HepG2 (cell line): ENCODE measurements around the gene TAOK3. TPM values are rescaled to one million over a fixed set of nuclear protein-coding genes. Genes with fewer than 3 reads are reported as not detected.

ENCODE experiments used
- ASH2L ChIP-seq: fragments of 300-600, 200-600 bp; sonication (generic); IDR thresholded peaks from 2 replicates; pipeline ENCODE4 v1.7.0; 2017; ENCODE audit warnings: low read depth, mild to moderate bottlenecking, moderate library complexity, mixed read lengths, low read length; ENCODE audit not compliant: insufficient read length
- RBAK ChIP-seq: sonication (generic); formaldehyde crosslinking; IDR thresholded peaks from 2 replicates; pipeline ENCODE4 v1.5.1; 2020; ENCODE audit warnings: mild to moderate bottlenecking, missing genetic modification reagents
- SALL2 ChIP-seq: sonication (generic); formaldehyde crosslinking; IDR thresholded peaks from 2 replicates; pipeline ENCODE4 v1.8.1; 2023; ENCODE audit warnings: mild to moderate bottlenecking, missing genetic modification reagents, inconsistent platforms
- SP5 ChIP-seq: IDR thresholded peaks from 2 replicates; pipeline ENCODE4 v1.6.1; 2016; ENCODE audit warnings: low read depth, borderline replicate concordance
- SRF ChIP-seq: IDR thresholded peaks from 2 replicates; pipeline ENCODE4 v1.6.1; 2011; ENCODE audit warnings: mild to moderate bottlenecking, low read depth, low read length, moderate library complexity
- U2AF2 ChIP-seq: fragments of 200-400 bp; formaldehyde crosslinking; IDR thresholded peaks from 2 replicates; pipeline ENCODE4 v1.6.1; 2017; ENCODE audit warnings: low read depth, mild to moderate bottlenecking, low read length
- XBP1 ChIP-seq: sonication (generic); formaldehyde crosslinking; IDR thresholded peaks from 2 replicates; pipeline ENCODE4 v1.5.0; 2020; ENCODE audit warnings: missing genetic modification reagents
- ZC3H13 ChIP-seq: sonication (generic); formaldehyde crosslinking; IDR thresholded peaks from 2 replicates; pipeline ENCODE4 v1.8.1; 2023; ENCODE audit warnings: mild to moderate bottlenecking, missing genetic modification reagents, moderate library complexity
- ZNF530 ChIP-seq: sonication (generic); formaldehyde crosslinking; IDR thresholded peaks from 2 replicates; pipeline ENCODE4 v1.5.0; 2020; ENCODE audit warnings: low read depth, mild to moderate bottlenecking, missing genetic modification reagents
- ZNF543 ChIP-seq: sonication (generic); formaldehyde crosslinking; IDR thresholded peaks from 2 replicates; pipeline ENCODE4 v1.4.0; 2020; ENCODE audit warnings: mild to moderate bottlenecking, missing genetic modification reagents
- ZNF670 ChIP-seq: sonication (generic); formaldehyde crosslinking; IDR thresholded peaks from 2 replicates; pipeline ENCODE4 v1.8.0; 2022; ENCODE audit warnings: mild to moderate bottlenecking, missing genetic modification reagents, borderline replicate concordance
- polyA plus RNA-seq, 8 experiments: library from polyadenylated mRNA; depleted of rRNA in 3 of 8; stranded (reverse) in 7 of 8; unstranded in 1 of 8; fragments of >200 nt; fragmentation: Illumina TruSeq in 4 of 8; extraction: Trizol in 4 of 8; gene quantifications; 2 replicates each; pipeline versions ENCODE4 v1.2.1 to v1.2.3, GENCODE V29; 2011 to 2016; ENCODE audit warnings: low read depth in 4 of 8, missing spikeins in 1 of 8, mixed read lengths in 1 of 8; ENCODE audit not compliant: insufficient read depth in 1 of 8
- total RNA-seq, 5 experiments: library from RNA; depleted of rRNA; stranded (reverse); fragments of >200 nt; fragmentation: Illumina TruSeq; extraction: Trizol; gene quantifications; 2 replicates each; pipeline ENCODE4 v1.2.3, GENCODE V29; 2016; ENCODE audit warnings: low read depth in 1 of 5
- TF ChIP-seq, protein P1 (sequence below): sonication (generic); formaldehyde crosslinking; IDR thresholded peaks from 2 replicates; pipeline ENCODE4 v1.5.0; 2020; ENCODE audit warnings: mild to moderate bottlenecking, missing genetic modification reagents, moderate library complexity
- TF ChIP-seq, protein P2 (sequence below): sonication (generic); formaldehyde crosslinking; IDR thresholded peaks from 2 replicates; pipeline ENCODE4 v1.4.0; 2020; ENCODE audit warnings: mild to moderate bottlenecking, missing genetic modification reagents
- TF ChIP-seq, protein P3 (sequence below): sonication (generic); formaldehyde crosslinking; conservative IDR thresholded peaks from 2 replicates; pipeline ENCODE4 v1.8.0; 2022; ENCODE audit warnings: low read depth, missing genetic modification reagents
- TF ChIP-seq, protein P4 (sequence below): sonication (generic); formaldehyde crosslinking; IDR thresholded peaks from 2 replicates; pipeline ENCODE4 v1.8.0; 2022; ENCODE audit warnings: missing genetic modification reagents, mild to moderate bottlenecking, moderate library complexity, borderline replicate concordance
- TF ChIP-seq, protein P5 (sequence below): sonication (generic); formaldehyde crosslinking; conservative IDR thresholded peaks from 2 replicates; pipeline ENCODE4 v1.8.0; 2022; ENCODE audit warnings: mild to moderate bottlenecking, moderate library complexity, missing genetic modification reagents
- TF ChIP-seq, protein P6 (sequence below): IDR thresholded peaks from 2 replicates; pipeline ENCODE4 v1.6.1; 2012; ENCODE audit warnings: low read depth, low read length, improper control_type of control experiment

TAOK3 gene
- total and polyA plus RNA-seq, 2 of the 13 experiments (the other 11 are each of a cell fraction or from before 2014, with no cell fraction given), result 10.4 to 12.3 TPM

DNA sequence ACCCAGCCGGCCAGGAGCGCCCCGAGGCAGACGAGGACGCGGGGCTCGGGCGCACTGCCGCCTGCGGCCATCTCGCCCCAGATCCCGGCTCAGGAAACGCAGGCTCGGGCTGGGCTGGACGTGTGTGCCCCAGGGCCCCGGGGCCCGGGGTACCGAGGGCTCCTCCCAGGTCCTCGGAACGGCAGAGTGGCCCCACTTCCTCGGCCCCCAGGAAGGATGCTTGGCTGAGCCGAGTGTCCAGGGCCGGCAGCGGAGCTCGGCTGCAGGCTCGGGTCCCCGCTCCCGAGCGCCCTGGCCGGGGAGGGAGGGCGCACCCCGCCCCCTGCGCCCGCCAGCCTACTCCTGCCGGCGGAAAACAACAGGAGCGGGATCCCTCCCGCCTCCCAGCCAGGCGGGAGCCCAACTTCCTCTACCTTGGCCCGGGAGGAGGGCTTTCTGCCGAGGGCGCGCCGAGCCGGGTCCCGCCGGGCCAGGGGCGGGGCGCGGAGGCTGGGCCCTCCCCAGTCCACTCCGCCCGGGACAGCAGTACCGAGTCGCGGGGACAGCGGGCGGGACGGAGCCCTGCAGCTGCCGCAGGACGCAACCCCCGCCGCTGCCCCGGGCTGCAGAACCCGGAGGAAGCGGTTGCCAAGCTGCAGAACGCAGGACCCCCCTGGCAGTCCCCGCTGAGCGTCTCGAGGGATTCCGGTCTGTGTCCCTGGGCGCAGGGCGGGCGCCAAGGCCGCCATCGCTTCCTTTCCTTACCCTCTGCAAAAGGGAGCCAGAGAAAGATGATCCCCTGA lies 268.9 kb downstream of the TAOK3 start, which contains the start of gene VSIG10 (continued):
- TF ChIP-seq, protein P1, sequence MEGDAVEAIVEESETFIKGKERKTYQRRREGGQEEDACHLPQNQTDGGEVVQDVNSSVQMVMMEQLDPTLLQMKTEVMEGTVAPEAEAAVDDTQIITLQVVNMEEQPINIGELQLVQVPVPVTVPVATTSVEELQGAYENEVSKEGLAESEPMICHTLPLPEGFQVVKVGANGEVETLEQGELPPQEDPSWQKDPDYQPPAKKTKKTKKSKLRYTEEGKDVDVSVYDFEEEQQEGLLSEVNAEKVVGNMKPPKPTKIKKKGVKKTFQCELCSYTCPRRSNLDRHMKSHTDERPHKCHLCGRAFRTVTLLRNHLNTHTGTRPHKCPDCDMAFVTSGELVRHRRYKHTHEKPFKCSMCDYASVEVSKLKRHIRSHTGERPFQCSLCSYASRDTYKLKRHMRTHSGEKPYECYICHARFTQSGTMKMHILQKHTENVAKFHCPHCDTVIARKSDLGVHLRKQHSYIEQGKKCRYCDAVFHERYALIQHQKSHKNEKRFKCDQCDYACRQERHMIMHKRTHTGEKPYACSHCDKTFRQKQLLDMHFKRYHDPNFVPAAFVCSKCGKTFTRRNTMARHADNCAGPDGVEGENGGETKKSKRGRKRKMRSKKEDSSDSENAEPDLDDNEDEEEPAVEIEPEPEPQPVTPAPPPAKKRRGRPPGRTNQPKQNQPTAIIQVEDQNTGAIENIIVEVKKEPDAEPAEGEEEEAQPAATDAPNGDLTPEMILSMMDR (CRISPR knock-in tag), result no peak; the same call in 1 of the 2 replicates
- TF ChIP-seq, protein P2, sequence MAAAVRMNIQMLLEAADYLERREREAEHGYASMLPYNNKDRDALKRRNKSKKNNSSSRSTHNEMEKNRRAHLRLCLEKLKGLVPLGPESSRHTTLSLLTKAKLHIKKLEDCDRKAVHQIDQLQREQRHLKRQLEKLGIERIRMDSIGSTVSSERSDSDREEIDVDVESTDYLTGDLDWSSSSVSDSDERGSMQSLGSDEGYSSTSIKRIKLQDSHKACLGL (CRISPR knock-in tag), result peak; percentile 57
- TF ChIP-seq SRF (no peak), SP5 (CRISPR knock-in tag) (peak; percentile 77), ZNF530 (CRISPR knock-in tag) (no peak), ZC3H13 (peak; percentile 54; the same call in 1 of the 2 replicates), ASH2L (peak; percentile 83), U2AF2 (no peak), ZNF543 (CRISPR knock-in tag) (0 out of 2 replicates have a peak, but pooled peaks have one; percentile 29), ZNF670 (CRISPR knock-in tag) (peak; percentile 59; the same call in 1 of the 2 replicates), XBP1 (no peak), SALL2 (no peak), RBAK (CRISPR knock-in tag) (no peak)
- TF ChIP-seq, protein P3, sequence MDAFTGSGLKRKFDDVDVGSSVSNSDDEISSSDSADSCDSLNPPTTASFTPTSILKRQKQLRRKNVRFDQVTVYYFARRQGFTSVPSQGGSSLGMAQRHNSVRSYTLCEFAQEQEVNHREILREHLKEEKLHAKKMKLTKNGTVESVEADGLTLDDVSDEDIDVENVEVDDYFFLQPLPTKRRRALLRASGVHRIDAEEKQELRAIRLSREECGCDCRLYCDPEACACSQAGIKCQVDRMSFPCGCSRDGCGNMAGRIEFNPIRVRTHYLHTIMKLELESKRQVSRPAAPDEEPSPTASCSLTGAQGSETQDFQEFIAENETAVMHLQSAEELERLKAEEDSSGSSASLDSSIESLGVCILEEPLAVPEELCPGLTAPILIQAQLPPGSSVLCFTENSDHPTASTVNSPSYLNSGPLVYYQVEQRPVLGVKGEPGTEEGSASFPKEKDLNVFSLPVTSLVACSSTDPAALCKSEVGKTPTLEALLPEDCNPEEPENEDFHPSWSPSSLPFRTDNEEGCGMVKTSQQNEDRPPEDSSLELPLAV (CRISPR knock-in tag), result no peak
- TF ChIP-seq, protein P4, sequence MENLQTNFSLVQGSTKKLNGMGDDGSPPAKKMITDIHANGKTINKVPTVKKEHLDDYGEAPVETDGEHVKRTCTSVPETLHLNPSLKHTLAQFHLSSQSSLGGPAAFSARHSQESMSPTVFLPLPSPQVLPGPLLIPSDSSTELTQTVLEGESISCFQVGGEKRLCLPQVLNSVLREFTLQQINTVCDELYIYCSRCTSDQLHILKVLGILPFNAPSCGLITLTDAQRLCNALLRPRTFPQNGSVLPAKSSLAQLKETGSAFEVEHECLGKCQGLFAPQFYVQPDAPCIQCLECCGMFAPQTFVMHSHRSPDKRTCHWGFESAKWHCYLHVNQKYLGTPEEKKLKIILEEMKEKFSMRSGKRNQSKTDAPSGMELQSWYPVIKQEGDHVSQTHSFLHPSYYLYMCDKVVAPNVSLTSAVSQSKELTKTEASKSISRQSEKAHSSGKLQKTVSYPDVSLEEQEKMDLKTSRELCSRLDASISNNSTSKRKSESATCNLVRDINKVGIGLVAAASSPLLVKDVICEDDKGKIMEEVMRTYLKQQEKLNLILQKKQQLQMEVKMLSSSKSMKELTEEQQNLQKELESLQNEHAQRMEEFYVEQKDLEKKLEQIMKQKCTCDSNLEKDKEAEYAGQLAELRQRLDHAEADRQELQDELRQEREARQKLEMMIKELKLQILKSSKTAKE (CRISPR knock-in tag), result peak; percentile 82; the same call in 1 of the 2 replicates
- TF ChIP-seq, protein P5, sequence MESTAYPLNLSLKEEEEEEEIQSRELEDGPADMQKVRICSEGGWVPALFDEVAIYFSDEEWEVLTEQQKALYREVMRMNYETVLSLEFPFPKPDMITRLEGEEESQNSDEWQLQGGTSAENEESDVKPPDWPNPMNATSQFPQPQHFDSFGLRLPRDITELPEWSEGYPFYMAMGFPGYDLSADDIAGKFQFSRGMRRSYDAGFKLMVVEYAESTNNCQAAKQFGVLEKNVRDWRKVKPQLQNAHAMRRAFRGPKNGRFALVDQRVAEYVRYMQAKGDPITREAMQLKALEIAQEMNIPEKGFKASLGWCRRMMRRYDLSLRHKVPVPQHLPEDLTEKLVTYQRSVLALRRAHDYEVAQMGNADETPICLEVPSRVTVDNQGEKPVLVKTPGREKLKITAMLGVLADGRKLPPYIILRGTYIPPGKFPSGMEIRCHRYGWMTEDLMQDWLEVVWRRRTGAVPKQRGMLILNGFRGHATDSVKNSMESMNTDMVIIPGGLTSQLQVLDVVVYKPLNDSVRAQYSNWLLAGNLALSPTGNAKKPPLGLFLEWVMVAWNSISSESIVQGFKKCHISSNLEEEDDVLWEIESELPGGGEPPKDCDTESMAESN (CRISPR knock-in tag), result 0 out of 2 replicates have a peak, but pooled peaks have one; percentile 64
- TF ChIP-seq, protein P6, sequence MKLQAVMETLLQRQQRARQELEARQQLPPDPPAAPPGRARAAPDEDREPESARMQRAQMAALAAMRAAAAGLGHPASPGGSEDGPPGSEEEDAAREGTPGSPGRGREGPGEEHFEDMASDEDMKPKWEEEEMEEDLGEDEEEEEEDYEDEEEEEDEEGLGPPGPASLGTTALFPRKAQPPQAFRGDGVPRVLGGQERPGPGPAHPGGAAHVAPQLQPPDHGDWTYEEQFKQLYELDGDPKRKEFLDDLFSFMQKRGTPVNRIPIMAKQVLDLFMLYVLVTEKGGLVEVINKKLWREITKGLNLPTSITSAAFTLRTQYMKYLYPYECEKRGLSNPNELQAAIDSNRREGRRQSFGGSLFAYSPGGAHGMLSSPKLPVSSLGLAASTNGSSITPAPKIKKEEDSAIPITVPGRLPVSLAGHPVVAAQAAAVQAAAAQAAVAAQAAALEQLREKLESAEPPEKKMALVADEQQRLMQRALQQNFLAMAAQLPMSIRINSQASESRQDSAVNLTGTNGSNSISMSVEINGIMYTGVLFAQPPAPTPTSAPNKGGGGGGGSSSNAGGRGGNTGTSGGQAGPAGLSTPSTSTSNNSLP, result no peak
